Lung (tissue), 12 donors: Measurements from ENCODE around the gene EHMT1. TPM values are rescaled to one million over a fixed set of nuclear protein-coding genes. Genes with fewer than 3 reads are reported as not detected.

Experiments used
- ATAC-seq: fragments of 200-7000 bp; cut with Tn5 transposase; one replicate; pipeline ENCODE4 v1.9.1; 2020; ENCODE audit warnings: moderate number of reproducible peaks; ENCODE audit not compliant: insufficient read depth, low FRiP score
- DNase-seq, 3 donors: peaks; one replicate each; pipeline ENCODE4 v3.0.0-alpha.2; 2013 to 2017
- H3K27ac ChIP-seq, 2 donors: one replicate each; pipeline ENCODE4 v1.5.1; 2013; ENCODE audit warnings: mild to moderate bottlenecking in 2 of 2, moderate library complexity in 2 of 2, control low read depth in 1 of 2, inconsistent platforms in 1 of 2, low read depth in 1 of 2, low read length in 1 of 2
- H3K27me3 ChIP-seq, 3 donors: one replicate each; pipeline ENCODE4 v1.5.1; 2013; ENCODE audit warnings: low read length in 2 of 3; ENCODE audit not compliant: control insufficient read depth in 3 of 3, insufficient read depth in 3 of 3
- H3K36me3 ChIP-seq, 4 donors: one replicate each; pipeline ENCODE4 v1.5.1; 2013; ENCODE audit warnings: low read length in 4 of 4, mild to moderate bottlenecking in 1 of 4, moderate library complexity in 1 of 4; ENCODE audit not compliant: control insufficient read depth in 4 of 4, insufficient read depth in 4 of 4
- H3K4me1 ChIP-seq, 5 donors: one replicate each; pipeline ENCODE4 v1.5.1; 2013; ENCODE audit warnings: low read length in 5 of 5, mild to moderate bottlenecking in 2 of 5, moderate library complexity in 1 of 5; ENCODE audit not compliant: control insufficient read depth in 5 of 5, insufficient read depth in 5 of 5
- H3K4me3 ChIP-seq: one replicate; pipeline ENCODE4 v1.5.1; 2013; ENCODE audit warnings: mild to moderate bottlenecking, control low read depth, moderate library complexity
- H3K9ac ChIP-seq, 2 donors: one replicate each; pipeline ENCODE4 v1.5.1; 2013; ENCODE audit warnings: low read length in 2 of 2, control low read depth in 1 of 2; ENCODE audit not compliant: insufficient read depth in 1 of 2
- H3K9me3 ChIP-seq, 4 donors: one replicate each; pipeline ENCODE4 v1.5.1; 2013; ENCODE audit warnings: low read length in 3 of 4, mild to moderate bottlenecking in 1 of 4, moderate library complexity in 1 of 4; ENCODE audit not compliant: control insufficient read depth in 4 of 4, insufficient read depth in 3 of 4
- CTCF ChIP-seq: IDR thresholded peaks from 2 replicates; pipeline ENCODE4 v1.5.1; 2012; ENCODE audit warnings: mild to moderate bottlenecking; ENCODE audit errors: control extremely low read depth, extremely low read depth
- WGBS, 2 donors: extraction: QIAGEN DNeasy Blood & Tissue Kit; methylation state at CpG; one replicate each; pipeline ENCODE4 v1.1.7; 2013; 5-methylcytosine and 5-hydroxymethylcytosine counted together
- polyA plus RNA-seq, 2 donors: library from polyadenylated mRNA; stranded (reverse); fragments of 200-250 nt; gene quantifications; one replicate each; pipeline ENCODE4 v1.2.1, GENCODE V29; 2013
- total RNA-seq, 2 donors: library from RNA; depleted of rRNA in 1 of 2; stranded (reverse); fragments of >200 nt in 1 of 2; gene quantifications; one replicate each; pipeline ENCODE4 v1.2.1, GENCODE V29; 2014 to 2021
- donor health status: control.
- donor health status: control.
- donor health status: Bipolar disorder and iron deficiency.
- donor health status: healthy.
- donor health status: DM: yes; HTN: yes; CAD: no.

Gene EHMT1
- total and polyA plus RNA-seq, 4 donors = 32.2 to 91.5 (median 58.1) TPM

- H3K27me3 ChIP-seq = no peaks in the 10 kb centered on the region
- no peaks in the 10 kb centered on the region for H3K9me3 ChIP-seq
- DNase-seq (peak in 2 of 3 donors; percentile 45 to 64), ATAC-seq (no peak)
- H3K36me3 ChIP-seq = peaks cover 0 to 9% (median 1%) of the 10 kb centered on the region in 4 donors
- TF ChIP-seq CTCF = no peak
- H3K27ac ChIP-seq = no peak overlapping the region
- peaks cover 0 to 9% (median 0%) of the 10 kb centered on the region in 5 donors for H3K4me1 ChIP-seq
- H3K9ac ChIP-seq = peak overlapping the region in 1 of 2 donors; percentile 65
- WGBS, 2 donors = 64 to 66% methylated on average over 12 of the region's 12 CpGs
- H3K4me3 ChIP-seq = no peak overlapping the region
Measured at GRCh38 chr9:137639303-137640051, 20.7 kb downstream of the EHMT1 start.

- Histone ChIP-seq H3K27me3 (no peaks in the 10 kb centered on the region), H3K9me3 (no peaks in the 10 kb centered on the region), H3K4me1 (peaks cover 0 to 11% (median 0%) of the 10 kb centered on the region in 5 donors), H3K9ac (no peak overlapping the region), H3K4me3 (no peak overlapping the region), H3K36me3 (peaks cover 0 to 9% (median 1%) of the 10 kb centered on the region in 4 donors), H3K27ac (no peak overlapping the region)
- ATAC-seq = no peak
- no peak for DNase-seq
- no peak for TF ChIP-seq CTCF
- 91 to 93% methylated on average over 5 of the region's 5 CpGs for whole genome bisulfite sequencing, 2 donors
Measured at GRCh38 chr9:137640862-137641261, 22.1 kb downstream of the EHMT1 start.

- no peaks in the 10 kb centered on the region for H3K9me3 ChIP-seq
- no peaks in the 10 kb centered on the region for H3K27me3 ChIP-seq
- TF ChIP-seq CTCF = no peak
- no peak for ATAC-seq
- H3K9ac ChIP-seq = no peak overlapping the region
- no peak for DNase-seq
- H3K4me3 ChIP-seq = no peak overlapping the region
- peaks cover 0 to 11% (median 1%) of the 10 kb centered on the region in 4 donors for H3K36me3 ChIP-seq
- no peak overlapping the region for H3K27ac ChIP-seq
- peaks cover 0 to 14% (median 0%) of the 10 kb centered on the region in 5 donors for H3K4me1 ChIP-seq
- 95 to 97% methylated on average over 10 of the region's 10 CpGs for WGBS, 2 donors
Measured at GRCh38 chr9:137642118-137642601, 23.4 kb downstream of the EHMT1 start.
